OCI-LY1 (cell line): ENCODE results near the gene SCGB2A2.

ENCODE experiments used
- H2AFZ ChIP-seq: fragments of 200-600 bp; sonication (generic), shearing (Covaris generic); 2 replicates; pipeline ENCODE4 v1.6.0; 2014; ENCODE audit warnings: antibody characterized with exemption, mild to moderate bottlenecking, low read length
- H3F3A ChIP-seq: fragments of 200-600 bp; sonication (generic), shearing (Covaris generic); 2 replicates; pipeline ENCODE4 v1.6.0; 2014; ENCODE audit warnings: mild to moderate bottlenecking, antibody characterized with exemption, low read length, moderate library complexity; ENCODE audit not compliant: insufficient read depth
- H3K27ac ChIP-seq: fragments of 200-600 bp; sonication (generic); 2 replicates; pipeline ENCODE4 v1.5.1; 2014; ENCODE audit warnings: low read length, mixed run types, mild to moderate bottlenecking, low read depth; ENCODE audit not compliant: poor library complexity, severe bottlenecking
- H3K27me3 ChIP-seq: fragments of 200-600 bp; sonication (generic); 2 replicates; pipeline ENCODE4 v1.6.0; 2014; ENCODE audit warnings: antibody characterized with exemption, mild to moderate bottlenecking, low read length, moderate library complexity; ENCODE audit not compliant: insufficient read depth
- H3K36me3 ChIP-seq: fragments of 200-600 bp; sonication (generic); 2 replicates; pipeline ENCODE4 v1.6.1; 2014; ENCODE audit warnings: mild to moderate bottlenecking, antibody characterized with exemption, low read length, moderate library complexity, mixed read lengths; ENCODE audit not compliant: insufficient read depth
- H3K4me1 ChIP-seq: fragments of 200-600 bp; sonication (generic); 2 replicates; pipeline ENCODE4 v1.5.1; 2014; ENCODE audit warnings: mild to moderate bottlenecking, low read length, moderate library complexity; ENCODE audit not compliant: insufficient read depth, severe bottlenecking
- H3K4me2 ChIP-seq: fragments of 200-600 bp; sonication (generic), shearing (Covaris generic); 2 replicates; pipeline ENCODE4 v1.6.1; 2014; ENCODE audit warnings: low read length
- H3K4me3 ChIP-seq: fragments of 200-600 bp; sonication (generic); 2 replicates; pipeline ENCODE4 v1.5.1; 2014; ENCODE audit warnings: low read length, low read depth, mild to moderate bottlenecking, mixed read lengths; ENCODE audit not compliant: poor library complexity, severe bottlenecking
- H3K79me2 ChIP-seq: fragments of 200-600 bp; shearing (Covaris generic); 2 replicates; pipeline ENCODE4 v1.6.1; 2016; ENCODE audit warnings: mixed run types, low read length, mixed read lengths; ENCODE audit not compliant: insufficient read depth
- H3K9ac ChIP-seq: fragments of 200-600 bp; sonication (generic), shearing (Covaris generic); 2 replicates; pipeline ENCODE4 v1.6.1; 2014; ENCODE audit warnings: mild to moderate bottlenecking, low read length, mixed read lengths
- H3K9me2 ChIP-seq: fragments of 200-600 bp; sonication (generic), shearing (Covaris generic); 2 replicates; pipeline ENCODE4 v1.6.1; 2014; ENCODE audit warnings: low read depth, mild to moderate bottlenecking, low read length, mixed read lengths
- H3K9me3 ChIP-seq: fragments of 200-600 bp; shearing (Covaris generic); 2 replicates; pipeline ENCODE4 v1.6.1; 2014; ENCODE audit warnings: low read length, mixed read lengths
- H4K20me1 ChIP-seq: fragments of 200-600 bp; sonication (generic), shearing (Covaris generic); 2 replicates; pipeline ENCODE4 v1.6.0; 2016; ENCODE audit warnings: mild to moderate bottlenecking, low read length; ENCODE audit not compliant: insufficient read depth
- EZH2 ChIP-seq: fragments of 200-600 bp; sonication (generic), shearing (Covaris generic); IDR thresholded peaks from 2 replicates; pipeline ENCODE4 v1.8.0; 2017; ENCODE audit warnings: borderline replicate concordance, mixed run types, mild to moderate bottlenecking, antibody characterized with exemption, low read length, moderate library complexity, mixed read lengths
- TF ChIP-seq, protein P1 (sequence below): fragments of 200-600 bp; sonication (generic), shearing (Covaris generic); IDR thresholded peaks from 2 replicates; pipeline ENCODE4 v1.5.1; 2017; ENCODE audit warnings: mild to moderate bottlenecking, antibody characterized with exemption, low read length, moderate library complexity, mixed read lengths

The SCGB2A2 gene

DNA sequence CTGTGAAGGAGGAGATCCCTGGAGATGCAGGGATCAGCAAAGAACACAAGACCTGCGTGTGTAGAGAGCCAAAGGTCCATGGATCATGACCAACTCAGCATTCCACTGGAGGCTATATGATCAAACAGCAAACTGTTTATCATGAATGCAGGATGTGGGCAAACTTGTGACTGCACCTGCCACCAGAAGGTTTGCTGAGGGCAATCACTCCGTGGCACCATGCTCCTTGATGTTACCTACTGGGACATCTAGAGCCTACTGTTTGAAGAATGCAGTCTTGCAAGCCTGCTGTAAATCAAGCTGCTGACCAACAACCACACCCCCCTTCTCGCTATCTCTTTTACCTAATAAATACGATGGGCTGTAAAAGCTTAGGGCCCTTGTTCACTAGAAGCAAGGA is 18.3 kb upstream of the SCGB2A2 start:
- no peak overlapping the region for H2AFZ ChIP-seq
- no peak for TF ChIP-seq EZH2
- TF ChIP-seq, protein P1, sequence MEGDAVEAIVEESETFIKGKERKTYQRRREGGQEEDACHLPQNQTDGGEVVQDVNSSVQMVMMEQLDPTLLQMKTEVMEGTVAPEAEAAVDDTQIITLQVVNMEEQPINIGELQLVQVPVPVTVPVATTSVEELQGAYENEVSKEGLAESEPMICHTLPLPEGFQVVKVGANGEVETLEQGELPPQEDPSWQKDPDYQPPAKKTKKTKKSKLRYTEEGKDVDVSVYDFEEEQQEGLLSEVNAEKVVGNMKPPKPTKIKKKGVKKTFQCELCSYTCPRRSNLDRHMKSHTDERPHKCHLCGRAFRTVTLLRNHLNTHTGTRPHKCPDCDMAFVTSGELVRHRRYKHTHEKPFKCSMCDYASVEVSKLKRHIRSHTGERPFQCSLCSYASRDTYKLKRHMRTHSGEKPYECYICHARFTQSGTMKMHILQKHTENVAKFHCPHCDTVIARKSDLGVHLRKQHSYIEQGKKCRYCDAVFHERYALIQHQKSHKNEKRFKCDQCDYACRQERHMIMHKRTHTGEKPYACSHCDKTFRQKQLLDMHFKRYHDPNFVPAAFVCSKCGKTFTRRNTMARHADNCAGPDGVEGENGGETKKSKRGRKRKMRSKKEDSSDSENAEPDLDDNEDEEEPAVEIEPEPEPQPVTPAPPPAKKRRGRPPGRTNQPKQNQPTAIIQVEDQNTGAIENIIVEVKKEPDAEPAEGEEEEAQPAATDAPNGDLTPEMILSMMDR: no peak
- H3K36me3 ChIP-seq: no peaks in the 10 kb centered on the region
- peaks cover 5% of the 10 kb centered on the region; the same call in 1 of the 2 replicates for H3K9me3 ChIP-seq
- no peaks in the 10 kb centered on the region for H3K4me1 ChIP-seq
- no peak overlapping the region for H3K4me3 ChIP-seq
- H3K79me2 ChIP-seq: no peaks in the 10 kb centered on the region
- H3K4me2 ChIP-seq: no peak overlapping the region
- no peaks in the 10 kb centered on the region for H3F3A ChIP-seq
- H3K27ac ChIP-seq: no peak overlapping the region
- no peaks in the 10 kb centered on the region for H3K27me3 ChIP-seq
- H4K20me1 ChIP-seq: no peaks in the 10 kb centered on the region
- no peak overlapping the region for H3K9ac ChIP-seq
- H3K9me2 ChIP-seq: no peaks in the 10 kb centered on the region

DNA sequence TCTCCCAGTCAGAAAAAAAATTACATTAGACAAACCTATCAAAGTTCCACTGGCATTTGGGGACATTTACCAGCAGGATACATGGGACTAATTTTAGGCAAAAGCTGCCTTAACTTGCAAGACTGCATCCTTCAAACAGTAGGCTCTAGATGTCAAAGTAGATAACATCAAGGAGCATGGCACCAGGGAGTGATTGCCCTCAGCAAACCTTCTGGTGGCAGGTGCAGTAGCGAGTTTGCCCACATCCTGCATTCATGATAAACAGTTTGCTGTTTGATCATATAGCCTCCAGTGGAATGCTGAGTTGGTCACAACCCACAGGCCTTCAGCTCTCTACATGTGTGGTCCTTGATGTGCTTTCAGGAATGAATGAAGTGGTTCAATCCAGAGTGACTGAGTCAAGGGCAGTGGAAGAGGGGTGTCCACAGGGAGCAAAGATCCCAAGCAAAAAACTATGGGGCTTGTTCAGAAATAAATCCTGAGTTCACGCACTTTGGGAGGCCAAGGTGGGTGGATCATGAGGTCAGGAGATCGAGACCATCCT is 15.9 kb upstream of the SCGB2A2 start:
- Histone ChIP-seq H3K27me3 (no peaks in the 10 kb centered on the region), H3F3A (no peaks in the 10 kb centered on the region), H3K4me2 (no peak overlapping the region), H3K4me3 (no peak overlapping the region), H3K9me3 (peaks cover 5% of the 10 kb centered on the region; the same call in 1 of the 2 replicates), H4K20me1 (no peaks in the 10 kb centered on the region), H3K27ac (no peak overlapping the region), H3K79me2 (no peaks in the 10 kb centered on the region), H2AFZ (no peak overlapping the region), H3K36me3 (no peaks in the 10 kb centered on the region), H3K4me1 (no peaks in the 10 kb centered on the region), H3K9me2 (no peaks in the 10 kb centered on the region), H3K9ac (no peak overlapping the region)
- TF ChIP-seq, protein P1: no peak
- TF ChIP-seq EZH2: no peak

DNA sequence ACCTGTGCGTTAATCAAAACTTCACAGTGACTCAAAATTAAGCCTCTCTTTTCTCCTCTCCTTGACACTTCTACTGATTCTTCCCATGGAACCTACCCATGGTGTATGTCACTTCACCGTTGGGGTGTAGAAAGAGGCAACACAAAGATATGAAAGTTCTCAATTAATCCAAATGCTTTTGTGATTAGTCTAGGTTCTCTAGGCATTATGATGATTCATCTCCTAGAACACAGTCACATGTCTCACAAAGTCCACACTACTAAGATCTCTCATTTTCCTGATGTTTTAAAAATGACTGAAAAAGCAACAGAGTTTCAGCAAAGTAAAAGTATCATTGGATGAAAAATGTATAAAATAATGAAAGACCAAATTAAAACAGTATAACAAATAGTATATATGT is 13.7 kb upstream of the SCGB2A2 start:
- no peak overlapping the region for H2AFZ ChIP-seq
- no peak overlapping the region for H3K4me3 ChIP-seq
- no peaks in the 10 kb centered on the region for H4K20me1 ChIP-seq
- no peaks in the 10 kb centered on the region for H3K27me3 ChIP-seq
- no peak overlapping the region for H3K27ac ChIP-seq
- no peaks in the 10 kb centered on the region for H3K79me2 ChIP-seq
- no peaks in the 10 kb centered on the region for H3K9me2 ChIP-seq
- no peaks in the 10 kb centered on the region for H3K36me3 ChIP-seq
- 0 out of 2 replicates have a peak, but pooled peaks cover 3% of the 10 kb centered on the region for H3K9me3 ChIP-seq
- H3F3A ChIP-seq: no peaks in the 10 kb centered on the region
- no peak overlapping the region for H3K9ac ChIP-seq
- H3K4me2 ChIP-seq: no peak overlapping the region
- TF ChIP-seq, protein P1: no peak
- no peak for TF ChIP-seq EZH2
- no peaks in the 10 kb centered on the region for H3K4me1 ChIP-seq
